ENCODE results near the gene PRRT3. TPM values are rescaled to one million over a fixed set of nuclear protein-coding genes. Genes with fewer than 3 reads are reported as not detected.

The PRRT3 gene
- total RNA-seq, 1 experiment from 2014 or later: 19.5 TPM

- Histone ChIP-seq H3K14ac (ENCODE audit: insufficient read depth, low read length) (peak overlapping the region; percentile 17; the same call in 1 of the 2 replicates), H3K27ac (ENCODE audit: insufficient read length, low read depth, low read length) (no peak overlapping the region), H3T11ph (ENCODE audit: low read length) (no peak overlapping the region), H2AK5ac (ENCODE audit: insufficient read length, low read length) (no peak overlapping the region), H3K79me2 (ENCODE audit: insufficient read depth, low read length) (no peaks in the 10 kb centered on the region), H3K27me3 (ENCODE audit: insufficient read depth, low read length) (no peaks in the 10 kb centered on the region), H2BK5ac (ENCODE audit: insufficient read length, low read length) (no peak overlapping the region), H3K4me2 (ENCODE audit: insufficient read depth, insufficient read length, low read length) (peak overlapping the region; percentile 5), H2BK15ac (ENCODE audit: low read depth, low read length) (no peak overlapping the region), H3K4ac (ENCODE audit: low read depth, low read length) (no peak overlapping the region), H3K79me1 (ENCODE audit: insufficient read depth, low read depth, low read length, poor library complexity, severe bottlenecking) (no peaks in the 10 kb centered on the region), H3K56ac (ENCODE audit: insufficient read length, low read depth, low read length) (no peak overlapping the region), H4K91ac (ENCODE audit: insufficient read length, low read depth, low read length) (no peak overlapping the region), H3K9ac (ENCODE audit: extremely low read depth, insufficient read length, low read length) (no peak overlapping the region), H2AFZ (ENCODE audit: low read length) (no peak overlapping the region), H3K9me3 (ENCODE audit: control insufficient read depth, low read depth, low read length) (no peaks in the 10 kb centered on the region), H4K20me1 (ENCODE audit: control insufficient read depth, insufficient read depth, insufficient read length) (no peaks in the 10 kb centered on the region), H3K18ac (ENCODE audit: insufficient read length, low read depth, low read length) (peak overlapping the region; percentile 43), H2BK120ac (ENCODE audit: low read depth, low read length, poor library complexity, severe bottlenecking) (no peak overlapping the region), H2BK12ac (ENCODE audit: insufficient read length, low read depth, low read length) (no peak overlapping the region), H3K23me2 (ENCODE audit: insufficient read length, low read depth, low read length, poor library complexity, severe bottlenecking) (peaks cover 7% of the 10 kb centered on the region), H4K8ac (replicated peaks; ENCODE audit: insufficient read length, low read depth, low read length) (no peak overlapping the region), H2BK20ac (ENCODE audit: low read depth, low read length, poor library complexity, severe bottlenecking) (no peak overlapping the region), H3K23ac (ENCODE audit: insufficient read length, low read depth, low read length) (no peak overlapping the region), H3K4me1 (ENCODE audit: insufficient read depth, low read length) (no peaks in the 10 kb centered on the region; the same call in 1 of the 2 replicates), H4K5ac (ENCODE audit: insufficient read length, low read depth, low read length) (no peak overlapping the region)
- Mint-ChIP-seq H3K4me3 (peak overlapping the region; percentile 88 to 94), H3K27me3 (ENCODE audit: low read depth) (peaks cover 5% of the 10 kb centered on the region), H3K27ac (peak overlapping the region in 1 of 3 experiments; percentile 81; a peak in 1 of 7 replicates), H3K36me3 (ENCODE audit: insufficient read depth in 1 of 3, low read depth in 3 of 3) (peaks cover 5 to 25% (median 24%) of the 10 kb centered on the region in 3 experiments; a peak in 6 of 7 replicates), H3K9me3 (peaks cover 0 to 4% of the 10 kb centered on the region in 2 experiments; a peak in 1 of 5 replicates), H3K4me1 (peaks cover 10 to 14% of the 10 kb centered on the region in 2 experiments)
- DNase-seq: peak; percentile 90
- no CpG with 5 or more reads among the region's 77 CpGs for WGBS (ENCODE audit: extremely low coverage, insufficient read length, low lambda C conversion rate)
- TF ChIP-seq, protein P1, sequence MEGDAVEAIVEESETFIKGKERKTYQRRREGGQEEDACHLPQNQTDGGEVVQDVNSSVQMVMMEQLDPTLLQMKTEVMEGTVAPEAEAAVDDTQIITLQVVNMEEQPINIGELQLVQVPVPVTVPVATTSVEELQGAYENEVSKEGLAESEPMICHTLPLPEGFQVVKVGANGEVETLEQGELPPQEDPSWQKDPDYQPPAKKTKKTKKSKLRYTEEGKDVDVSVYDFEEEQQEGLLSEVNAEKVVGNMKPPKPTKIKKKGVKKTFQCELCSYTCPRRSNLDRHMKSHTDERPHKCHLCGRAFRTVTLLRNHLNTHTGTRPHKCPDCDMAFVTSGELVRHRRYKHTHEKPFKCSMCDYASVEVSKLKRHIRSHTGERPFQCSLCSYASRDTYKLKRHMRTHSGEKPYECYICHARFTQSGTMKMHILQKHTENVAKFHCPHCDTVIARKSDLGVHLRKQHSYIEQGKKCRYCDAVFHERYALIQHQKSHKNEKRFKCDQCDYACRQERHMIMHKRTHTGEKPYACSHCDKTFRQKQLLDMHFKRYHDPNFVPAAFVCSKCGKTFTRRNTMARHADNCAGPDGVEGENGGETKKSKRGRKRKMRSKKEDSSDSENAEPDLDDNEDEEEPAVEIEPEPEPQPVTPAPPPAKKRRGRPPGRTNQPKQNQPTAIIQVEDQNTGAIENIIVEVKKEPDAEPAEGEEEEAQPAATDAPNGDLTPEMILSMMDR (conservative IDR thresholded peaks at IDR 0.05): peak; percentile 83
Observed at GRCh38 chr3:9932843-9933560, 19.2 kb downstream of the PRRT3 start.

Measured in H9 (cell line).